Measurements from ENCODE around the gene PLPPR1.
"Not testable (repeated sequence)": the region's sequence is repeated elsewhere in the genome, so short reads cannot be mapped to it uniquely, and the experiment has no call there.

DNA sequence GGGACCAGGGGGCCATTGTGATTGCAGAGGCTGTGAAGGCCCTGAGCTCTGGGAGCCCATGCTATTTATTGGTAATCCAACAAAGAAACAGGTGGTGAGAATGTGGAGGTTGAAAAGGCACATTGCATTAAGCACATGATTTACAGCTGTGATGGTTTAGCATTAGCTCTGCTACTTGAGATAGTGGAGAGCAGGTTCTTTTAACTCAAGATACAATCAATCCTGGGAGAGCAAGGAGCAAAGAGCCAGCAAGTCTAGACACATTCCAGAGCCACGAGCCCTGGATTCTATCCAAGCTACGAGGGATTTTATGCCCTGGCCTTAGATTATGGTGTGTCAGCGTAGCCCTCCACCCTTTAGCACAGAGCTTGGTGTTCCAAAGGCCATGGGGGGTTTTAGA, 98.8 kb downstream of the PLPPR1 start:
- not testable (repeated sequence) for TF ChIP-seq POLR2A (IDR thresholded peaks at IDR 0.05)
- TF ChIP-seq, protein P1, sequence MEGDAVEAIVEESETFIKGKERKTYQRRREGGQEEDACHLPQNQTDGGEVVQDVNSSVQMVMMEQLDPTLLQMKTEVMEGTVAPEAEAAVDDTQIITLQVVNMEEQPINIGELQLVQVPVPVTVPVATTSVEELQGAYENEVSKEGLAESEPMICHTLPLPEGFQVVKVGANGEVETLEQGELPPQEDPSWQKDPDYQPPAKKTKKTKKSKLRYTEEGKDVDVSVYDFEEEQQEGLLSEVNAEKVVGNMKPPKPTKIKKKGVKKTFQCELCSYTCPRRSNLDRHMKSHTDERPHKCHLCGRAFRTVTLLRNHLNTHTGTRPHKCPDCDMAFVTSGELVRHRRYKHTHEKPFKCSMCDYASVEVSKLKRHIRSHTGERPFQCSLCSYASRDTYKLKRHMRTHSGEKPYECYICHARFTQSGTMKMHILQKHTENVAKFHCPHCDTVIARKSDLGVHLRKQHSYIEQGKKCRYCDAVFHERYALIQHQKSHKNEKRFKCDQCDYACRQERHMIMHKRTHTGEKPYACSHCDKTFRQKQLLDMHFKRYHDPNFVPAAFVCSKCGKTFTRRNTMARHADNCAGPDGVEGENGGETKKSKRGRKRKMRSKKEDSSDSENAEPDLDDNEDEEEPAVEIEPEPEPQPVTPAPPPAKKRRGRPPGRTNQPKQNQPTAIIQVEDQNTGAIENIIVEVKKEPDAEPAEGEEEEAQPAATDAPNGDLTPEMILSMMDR (IDR thresholded peaks at IDR 0.05) = not testable (repeated sequence)
